ENCODE measurements around the gene CLK3.

- TF ChIP-seq POLR2A (IDR thresholded peaks at IDR 0.05), result no peak
- TF ChIP-seq, protein P1, sequence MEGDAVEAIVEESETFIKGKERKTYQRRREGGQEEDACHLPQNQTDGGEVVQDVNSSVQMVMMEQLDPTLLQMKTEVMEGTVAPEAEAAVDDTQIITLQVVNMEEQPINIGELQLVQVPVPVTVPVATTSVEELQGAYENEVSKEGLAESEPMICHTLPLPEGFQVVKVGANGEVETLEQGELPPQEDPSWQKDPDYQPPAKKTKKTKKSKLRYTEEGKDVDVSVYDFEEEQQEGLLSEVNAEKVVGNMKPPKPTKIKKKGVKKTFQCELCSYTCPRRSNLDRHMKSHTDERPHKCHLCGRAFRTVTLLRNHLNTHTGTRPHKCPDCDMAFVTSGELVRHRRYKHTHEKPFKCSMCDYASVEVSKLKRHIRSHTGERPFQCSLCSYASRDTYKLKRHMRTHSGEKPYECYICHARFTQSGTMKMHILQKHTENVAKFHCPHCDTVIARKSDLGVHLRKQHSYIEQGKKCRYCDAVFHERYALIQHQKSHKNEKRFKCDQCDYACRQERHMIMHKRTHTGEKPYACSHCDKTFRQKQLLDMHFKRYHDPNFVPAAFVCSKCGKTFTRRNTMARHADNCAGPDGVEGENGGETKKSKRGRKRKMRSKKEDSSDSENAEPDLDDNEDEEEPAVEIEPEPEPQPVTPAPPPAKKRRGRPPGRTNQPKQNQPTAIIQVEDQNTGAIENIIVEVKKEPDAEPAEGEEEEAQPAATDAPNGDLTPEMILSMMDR (IDR thresholded peaks at IDR 0.05), result no peak
These were observed 3.0 kb upstream of the CLK3 start for GRCh38 chr15:74612677-74613076.

Data from Peyer's patch (tissue), 4 donors.